Spleen (tissue), 11 donors: ENCODE data around the gene LPAR2. TPM values are rescaled to one million over a fixed set of nuclear protein-coding genes. Genes with fewer than 3 reads are reported as not detected.

Experiments used
- DNase-seq: peaks from one replicate; pipeline ENCODE4 v3.0.0-alpha.2; 2020
- H3K27ac ChIP-seq, 8 donors: fragments of 200-600 bp; sonication (generic) in 7 of 8; 1 replicate in 4 of 8; 2 replicates in 4 of 8; pipeline versions ENCODE4 v1.5.0 to v1.8.0; 2016 to 2021; ENCODE audit warnings: inconsistent platforms in 4 of 8, mild to moderate bottlenecking in 4 of 8, moderate library complexity in 1 of 8
- H3K27me3 ChIP-seq, 7 donors: fragments of 200-600 bp; sonication (generic) in 6 of 7; replicated peaks in 1 of 7; 1 replicate in 4 of 7; 2 replicates in 3 of 7; pipeline versions ENCODE4 v1.5.0 to v1.8.0; 2016 to 2021; ENCODE audit warnings: inconsistent platforms in 3 of 7, mild to moderate bottlenecking in 1 of 7
- H3K36me3 ChIP-seq, 6 donors: fragments of 200-600 bp; sonication (generic) in 5 of 6; 1 replicate in 4 of 6; 2 replicates in 2 of 6; pipeline versions ENCODE4 v1.5.0 to v1.8.0; 2016 to 2021; ENCODE audit warnings: inconsistent platforms in 2 of 6
- H3K4me1 ChIP-seq, 6 donors: fragments of 200-600 bp; sonication (generic) in 5 of 6; 1 replicate in 3 of 6; 2 replicates in 3 of 6; pipeline versions ENCODE4 v1.5.0 to v1.8.0; 2016 to 2021; ENCODE audit warnings: inconsistent platforms in 3 of 6
- H3K4me3 ChIP-seq, 8 donors: fragments of 200-600 bp; sonication (generic) in 7 of 8; 1 replicate in 4 of 8; 2 replicates in 4 of 8; pipeline versions ENCODE4 v1.5.0 to v1.8.0; 2016 to 2021; ENCODE audit warnings: inconsistent platforms in 4 of 8, mild to moderate bottlenecking in 4 of 8, moderate library complexity in 2 of 8
- H3K9me3 ChIP-seq, 8 donors: fragments of 200-600 bp; sonication (generic) in 7 of 8; 1 replicate in 4 of 8; 2 replicates in 4 of 8; pipeline versions ENCODE4 v1.5.0 to v1.8.0; 2016 to 2021; ENCODE audit warnings: inconsistent platforms in 4 of 8
- CTCF ChIP-seq, 11 experiments: fragments of 200-600 bp in 7 of 11; fragments of 450-650 bp in 4 of 11; sonication (generic) in 4 of 11; IDR thresholded peaks in 8 of 11; conservative IDR thresholded peaks in 3 of 11; 1 replicate in 7 of 11; 2 replicates in 4 of 11; pipeline versions ENCODE4 v1.4.0 to v1.8.0; 2016 to 2021; ENCODE audit warnings: antibody characterized with exemption in 11 of 11, inconsistent platforms in 4 of 11, mild to moderate bottlenecking in 1 of 11
- POLR2A ChIP-seq, 3 donors: fragments of 450-650 bp; IDR thresholded peaks; one replicate each; pipeline ENCODE4 v1.5.1; 2017; ENCODE audit warnings: antibody characterized with exemption in 3 of 3, mild to moderate bottlenecking in 1 of 3
- POLR2AphosphoS5 ChIP-seq, 3 donors: sonication (generic); formaldehyde crosslinking; IDR thresholded peaks; one replicate each; pipeline ENCODE4 v1.5.1; 2017; ENCODE audit warnings: antibody characterized with exemption in 3 of 3
- WGBS, 5 donors: extraction: QIAGEN DNeasy Blood & Tissue Kit in 3 of 5; methylation state at CpG; one replicate each; pipeline versions ENCODE4 v1.1.5 to v1.1.7; 2013 to 2018; 5-methylcytosine and 5-hydroxymethylcytosine counted together
- intact Hi-C: fragments of 100-400 bp; cut with DNase I; formaldehyde crosslinking; loops from one replicate; pipeline ENCODE4 v1.15.0; 2023; ENCODE audit warnings: low total_unique reads
- polyA plus RNA-seq, 3 donors: library from polyadenylated mRNA; stranded (reverse); fragments of 200-250 nt; gene quantifications; one replicate each; pipeline ENCODE4 v1.2.1, GENCODE V29; 2013
- total RNA-seq, 7 donors: library from RNA; depleted of rRNA in 3 of 7; stranded (reverse); fragments of >200 nt in 3 of 7; fragmentation: NEBNext Ultra II Directional in 4 of 7; extraction: Animal tissue kit (Norgen Biotek cat#: 25700) in 4 of 7; gene quantifications; one replicate each; pipeline versions ENCODE4 v1.1.0 to v1.2.1, GENCODE V29; 2016 to 2021
- donor health status: healthy with polysubstance abuse.
- donor health status: DM: no; HTN: no; CAD: no; lungs with moderate emphysema.
- donor health status: DM: no; HTN: no; CAD: no.
- donor health status: Bipolar disorder and iron deficiency.
- donor health status: healthy.
- donor health status: DM: no; HTN: no; CAD: no.
- donor health status: DM: yes; HTN: yes; CAD: no.

LPAR2 gene
- total and polyA plus RNA-seq, 10 donors = 12.4 to 62.8 (median 41.5) TPM

- peak; percentile 88 for DNase-seq
- Histone ChIP-seq H3K4me1 (peaks cover 0 to 52% (median 22%) of the 10 kb centered on the region in 6 donors), H3K9me3 (no peaks in the 10 kb centered on the region), H3K27me3 (peaks cover 0 to 18% (median 6%) of the 10 kb centered on the region in 7 donors), H3K4me3 (peak overlapping the region; percentile 43 to 73 (median 56)), H3K36me3 (peaks cover 0 to 73% (median 34%) of the 10 kb centered on the region in 6 donors), H3K27ac (peak overlapping the region; percentile 41 to 90 (median 83))
- intact Hi-C loops = no loop called here
- TF ChIP-seq POLR2A (IDR thresholded peaks at IDR 0.05) (no peak), POLR2AphosphoS5 (IDR thresholded peaks at IDR 0.05) (peak; percentile 22 to 69 (median 24))
- WGBS, 5 donors = 9 to 15% (median 13%) methylated on average over 41 to 51 of the region's 51 CpGs
These were observed 598 bp upstream of the LPAR2 start for GRCh38 chr19:19628501-19629134.

GRCh38 chr19:19626516-19627472, 1.2 kb downstream of the LPAR2 start:
- DNase-seq = peak; percentile 84
- intact Hi-C loops = no loop called here
- TF ChIP-seq POLR2AphosphoS5 (IDR thresholded peaks at IDR 0.05) (peak in 2 of 3 donors; percentile 51 to 86), CTCF (IDR thresholded peaks at IDR 0.05 in 8 of 11, conservative IDR thresholded peaks at IDR 0.05 in 3 of 11) (no peak)
- peaks cover 0 to 67% (median 17%) of the 10 kb centered on the region in 6 donors for H3K36me3 ChIP-seq
- peak overlapping the region in 3 of 8 donors; percentile 87 to 90 (median 87) for H3K27ac ChIP-seq
- H3K4me3 ChIP-seq = peak overlapping the region in 7 of 8 donors; percentile 54 to 73 (median 56)
- H3K4me1 ChIP-seq = peaks cover 0 to 52% (median 22%) of the 10 kb centered on the region in 6 donors
- H3K27me3 ChIP-seq = peaks cover 0 to 18% (median 6%) of the 10 kb centered on the region in 7 donors
- no peaks in the 10 kb centered on the region for H3K9me3 ChIP-seq
- 90 to 96% (median 93%) methylated on average over 35 to 48 of the region's 48 CpGs for WGBS, 5 donors

GRCh38 chr19:19624032-19624570, 3.9 kb downstream of the LPAR2 start:
- H3K27ac ChIP-seq = no peak overlapping the region
- TF ChIP-seq POLR2A (IDR thresholded peaks at IDR 0.05) (no peak), CTCF (IDR thresholded peaks at IDR 0.05 in 8 of 11, conservative IDR thresholded peaks at IDR 0.05 in 3 of 11) (no peak), POLR2AphosphoS5 (IDR thresholded peaks at IDR 0.05) (peak in 2 of 3 donors; percentile 10 to 61)
- peak; percentile 76 for DNase-seq

GRCh38 chr19:19623383-19623782, 4.6 kb downstream of the LPAR2 start:
- peaks cover 0 to 13% (median 6%) of the 10 kb centered on the region in 7 donors for H3K27me3 ChIP-seq
- H3K9me3 ChIP-seq = no peaks in the 10 kb centered on the region
- H3K4me1 ChIP-seq = peaks cover 0 to 47% (median 27%) of the 10 kb centered on the region in 6 donors
- WGBS, 5 donors = 77 to 93% (median 78%) methylated on average over 5 of the region's 5 CpGs
- H3K27ac ChIP-seq = no peak overlapping the region
- intact Hi-C loops = no loop called here
- no peak for DNase-seq
- no peak overlapping the region for H3K4me3 ChIP-seq
- H3K36me3 ChIP-seq = peaks cover 0 to 40% (median 3%) of the 10 kb centered on the region in 6 donors
- no peak for TF ChIP-seq POLR2A (IDR thresholded peaks at IDR 0.05)
- no peak for TF ChIP-seq CTCF (IDR thresholded peaks at IDR 0.05 in 8 of 11, conservative IDR thresholded peaks at IDR 0.05 in 3 of 11)
- TF ChIP-seq POLR2AphosphoS5 (IDR thresholded peaks at IDR 0.05) = no peak

More at GRCh38 chr19:19624032-19624570, 3.9 kb downstream of the LPAR2 start:
- peaks cover 0 to 18% (median 6%) of the 10 kb centered on the region in 7 donors for H3K27me3 ChIP-seq
- intact Hi-C loops = no loop called here
- no peak overlapping the region for H3K4me3 ChIP-seq
- peaks cover 0 to 40% (median 3%) of the 10 kb centered on the region in 6 donors for H3K36me3 ChIP-seq
- H3K9me3 ChIP-seq = no peaks in the 10 kb centered on the region
- peaks cover 0 to 48% (median 26%) of the 10 kb centered on the region in 6 donors for H3K4me1 ChIP-seq
- 91 to 96% (median 95%) methylated on average over 19 of the region's 19 CpGs for WGBS, 5 donors
